ENCODE data around the gene NOC4L.

NOC4L gene

DNA sequence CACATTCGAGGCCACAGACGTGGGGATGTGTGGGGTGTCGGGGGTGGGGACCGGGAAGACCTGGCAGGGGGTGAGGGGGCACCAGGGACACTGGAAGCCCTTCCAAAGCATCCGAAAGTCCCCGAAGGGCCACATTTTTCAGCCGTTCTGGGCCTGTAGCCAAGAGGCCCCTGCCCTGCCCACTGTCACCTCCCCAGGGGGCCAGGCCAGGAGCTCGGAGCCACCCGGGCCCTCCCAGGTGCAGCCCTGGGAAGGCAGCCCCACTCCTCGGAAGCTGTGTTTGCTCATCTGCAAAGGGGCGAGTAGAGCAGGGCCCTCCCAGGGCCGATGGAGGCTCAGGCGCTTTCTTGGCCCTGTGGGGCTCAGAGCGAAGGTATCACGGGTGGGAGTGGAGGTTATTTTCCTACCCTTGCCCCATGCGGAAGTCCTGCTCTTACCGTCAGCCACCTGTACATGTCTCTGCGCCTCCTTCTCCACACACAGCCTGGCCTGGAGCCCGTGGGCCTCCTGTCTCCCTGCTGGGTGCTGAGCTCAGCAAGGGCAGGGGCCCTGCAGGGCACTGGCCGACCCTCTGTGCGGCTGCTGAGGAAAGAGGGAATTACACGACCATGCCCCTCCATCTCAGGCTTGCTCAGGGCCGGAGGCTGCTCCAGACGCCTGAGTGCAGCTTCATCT, 27.2 kb downstream of the NOC4L start:
- no peak for DNase-seq

DNA sequence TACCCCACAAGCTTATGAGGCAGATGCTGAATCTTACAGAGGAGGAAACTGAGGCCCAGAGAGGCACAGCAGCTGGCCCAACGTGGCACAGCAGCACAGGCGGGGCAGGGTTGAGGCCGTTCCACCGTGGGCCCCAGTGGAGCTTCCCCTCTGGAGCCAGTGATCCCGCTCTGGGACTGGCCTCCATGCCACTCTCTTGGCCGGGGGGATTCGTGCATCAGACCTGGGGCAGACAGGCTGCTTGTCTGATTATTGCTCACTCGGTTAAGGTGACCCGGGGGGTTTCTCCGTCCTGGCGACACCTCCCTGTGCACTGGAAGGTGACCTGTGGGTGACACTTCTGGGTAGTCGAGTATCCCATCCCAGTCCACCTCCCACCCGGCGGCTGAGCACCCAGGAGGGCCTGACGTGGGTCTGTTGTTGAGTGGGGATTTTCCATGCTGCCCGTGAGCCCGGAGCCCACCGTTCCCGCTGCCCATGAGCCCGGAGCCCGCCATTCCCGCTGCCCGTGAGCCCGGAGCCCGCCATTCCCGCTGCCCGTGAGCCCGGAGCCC, 27.8 kb downstream of the NOC4L start:
- no peak for DNase-seq

DNA sequence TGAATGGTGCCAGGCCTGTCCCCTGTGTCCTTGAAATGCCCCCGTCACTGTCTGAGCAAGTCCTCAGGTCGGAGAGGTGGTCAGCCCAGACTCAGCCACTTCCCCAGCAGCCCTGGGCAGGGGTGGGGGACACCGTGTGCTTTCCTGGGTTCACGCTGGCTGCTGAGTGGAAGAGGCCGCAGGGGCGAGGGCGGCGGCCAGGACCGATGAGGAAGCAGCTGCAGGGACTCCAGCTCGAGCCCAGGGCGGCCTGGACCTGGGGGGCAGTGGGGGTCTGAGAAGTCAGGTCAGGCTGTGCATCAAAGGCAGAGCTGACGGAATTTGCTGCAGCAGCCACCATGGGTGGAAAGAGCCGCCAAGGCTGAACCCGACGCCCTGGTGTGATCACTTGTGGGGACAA, 28.4 kb downstream of the NOC4L start:
- DNase-seq, result no peak

DNA sequence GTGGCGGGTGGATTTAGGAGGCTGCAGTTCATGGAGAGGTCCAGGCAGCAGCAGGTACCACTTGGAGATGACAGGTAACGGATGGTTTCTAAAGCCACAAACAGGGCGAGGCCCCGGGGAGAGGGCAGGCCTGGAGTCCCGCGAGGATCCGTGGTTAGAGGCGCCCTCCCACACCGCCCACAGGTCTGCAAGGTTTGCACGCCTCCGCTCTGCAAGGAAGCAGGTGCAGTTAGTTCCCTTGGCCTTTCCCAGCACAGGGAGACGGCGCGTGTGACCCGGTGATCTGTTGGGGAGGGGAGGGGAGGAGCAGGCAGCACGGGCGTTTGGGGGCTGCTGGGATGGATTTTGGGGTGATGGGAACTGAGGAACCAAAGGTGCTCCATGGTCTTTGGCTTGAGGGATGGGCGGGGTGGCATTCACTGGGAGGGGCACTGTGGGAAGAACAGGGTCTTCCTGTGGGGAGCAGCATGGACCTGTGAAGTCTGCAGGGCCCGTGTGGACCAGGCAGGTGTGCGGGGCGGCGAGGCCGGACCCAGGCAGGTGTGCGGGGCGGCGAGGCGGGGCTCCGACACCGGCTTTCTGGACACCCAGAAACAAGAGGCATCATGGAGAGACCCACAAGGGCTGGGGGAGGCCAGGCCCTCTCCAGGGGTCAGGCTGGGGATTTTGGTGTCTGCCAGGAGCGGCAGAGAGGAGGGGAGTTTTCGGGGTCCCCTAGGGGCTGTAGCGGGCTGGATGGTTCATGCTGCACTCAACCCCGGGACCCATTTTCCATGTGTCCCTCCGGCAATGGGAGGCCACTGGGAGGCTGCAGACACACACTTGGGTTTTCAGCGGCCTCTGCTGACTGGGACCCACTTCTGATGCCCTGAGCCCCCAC, 29.1 kb downstream of the NOC4L start:
- no peak for DNase-seq

DNA sequence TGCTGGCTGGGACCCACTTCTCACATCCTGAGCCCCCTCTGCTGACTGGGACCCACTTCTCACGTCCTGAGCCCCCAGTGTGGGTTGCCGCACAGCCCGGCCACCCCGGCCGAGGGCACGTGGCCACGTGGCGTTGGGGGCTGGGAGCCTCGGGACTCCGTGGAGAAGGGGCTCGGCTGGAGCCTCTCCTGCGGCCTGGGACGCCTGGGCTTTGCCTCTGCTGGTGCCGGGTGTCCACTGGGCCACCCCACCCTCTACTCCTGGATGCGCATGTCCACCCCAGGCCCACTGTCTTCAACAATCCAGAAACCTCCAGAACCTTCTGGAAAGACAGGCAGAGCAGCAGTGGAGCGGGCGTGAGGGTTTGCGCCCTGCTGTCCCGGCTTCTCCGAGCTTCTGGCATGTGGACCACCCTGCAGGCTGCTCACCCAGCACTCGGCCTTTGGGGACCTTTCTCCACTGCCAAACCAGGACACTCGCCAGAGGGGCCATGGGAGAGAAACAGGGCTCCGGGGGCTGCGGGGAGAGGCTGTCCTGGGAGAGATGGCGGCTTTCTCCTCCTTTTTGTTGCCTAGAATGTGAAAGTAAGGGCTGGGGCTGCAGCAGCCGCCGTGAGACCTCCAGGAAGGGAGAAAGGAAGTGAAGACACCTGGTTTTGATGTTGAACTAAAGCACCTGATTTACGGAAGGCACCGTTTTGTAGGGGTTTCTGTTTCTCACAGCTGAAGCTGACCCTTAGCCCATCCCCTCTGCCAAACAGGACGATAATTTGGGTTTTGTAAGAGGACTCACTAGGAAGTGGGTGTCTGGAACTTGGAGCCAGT, 30.0 kb downstream of the NOC4L start:
- no peak for DNase-seq

DNA sequence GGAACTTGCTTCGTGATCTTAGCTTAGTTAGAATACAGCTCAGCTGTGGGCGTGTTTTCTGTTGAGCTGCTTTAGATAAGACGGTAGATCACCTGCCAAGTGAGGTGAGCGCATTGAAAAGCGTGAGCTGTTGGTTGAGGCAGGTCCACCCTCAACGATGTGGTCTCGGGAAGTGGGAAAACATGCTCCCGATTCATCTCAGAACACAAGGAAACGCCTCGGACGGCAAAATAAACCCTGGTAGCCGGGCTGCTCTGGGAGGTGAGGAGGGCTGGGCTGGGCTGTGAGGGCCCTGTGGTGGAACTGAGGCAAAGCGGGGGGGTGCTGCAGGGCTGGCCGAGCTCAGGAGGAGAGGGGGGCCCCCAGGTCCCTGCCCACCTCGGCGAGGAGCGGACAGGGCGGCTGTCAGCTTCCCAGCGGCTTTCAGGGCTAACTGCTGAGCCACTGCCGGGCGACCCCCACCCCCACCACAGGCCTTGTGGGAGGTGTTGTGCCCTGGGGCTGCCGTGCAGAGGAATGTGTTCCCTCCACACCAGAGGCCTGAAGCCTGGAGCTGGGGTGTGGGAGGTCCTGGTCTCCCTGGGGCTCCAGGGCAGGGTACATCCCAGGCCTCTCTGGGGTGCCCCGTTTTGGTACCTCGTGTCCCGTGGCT, 30.7 kb downstream of the NOC4L start:
- DNase-seq, result no peak

DNA sequence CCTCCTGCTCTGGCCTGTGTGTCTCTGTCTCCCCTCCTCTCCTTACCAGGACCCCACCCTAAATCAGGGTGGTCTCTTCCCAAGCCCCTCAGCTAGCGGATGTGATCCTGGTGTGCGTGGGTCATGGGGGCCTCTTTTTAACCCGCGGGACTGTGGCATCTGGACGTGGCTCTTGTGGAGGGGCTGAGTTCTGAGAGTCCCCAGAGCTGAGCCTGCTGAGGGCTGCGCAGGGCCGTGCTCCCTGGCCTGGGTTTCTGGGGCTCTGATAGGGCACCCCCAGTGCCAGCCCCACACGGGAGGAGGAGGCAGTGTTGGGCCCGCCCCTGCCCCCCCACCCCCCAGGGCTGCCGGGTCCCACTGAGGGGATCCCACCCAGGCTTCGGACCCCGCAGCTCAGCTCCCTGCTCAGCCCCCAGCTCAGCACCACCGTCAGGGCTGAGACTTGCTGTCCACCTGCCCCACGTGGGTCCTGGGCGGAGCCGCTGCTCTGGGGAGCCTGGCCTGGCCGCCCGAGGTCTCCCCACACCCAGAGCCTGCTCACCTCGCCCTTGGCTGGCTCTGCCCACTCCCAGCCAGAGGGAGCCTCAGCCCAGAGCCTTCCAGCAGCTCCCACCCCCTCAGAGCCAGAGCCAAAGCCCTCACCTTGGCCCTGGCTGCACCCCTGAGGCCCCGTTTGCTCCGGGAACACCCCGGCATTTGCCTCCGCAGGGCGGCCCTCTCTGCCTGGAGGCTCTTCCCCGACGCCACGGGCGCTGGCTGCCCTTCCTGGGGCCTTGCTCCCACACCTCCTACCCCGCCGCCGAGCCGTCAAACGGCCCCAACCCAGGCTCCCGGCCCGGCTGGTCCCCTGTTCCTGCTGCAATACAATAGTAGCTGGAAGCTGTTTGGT, 31.5 kb downstream of the NOC4L start:
- no peak for DNase-seq

DNA sequence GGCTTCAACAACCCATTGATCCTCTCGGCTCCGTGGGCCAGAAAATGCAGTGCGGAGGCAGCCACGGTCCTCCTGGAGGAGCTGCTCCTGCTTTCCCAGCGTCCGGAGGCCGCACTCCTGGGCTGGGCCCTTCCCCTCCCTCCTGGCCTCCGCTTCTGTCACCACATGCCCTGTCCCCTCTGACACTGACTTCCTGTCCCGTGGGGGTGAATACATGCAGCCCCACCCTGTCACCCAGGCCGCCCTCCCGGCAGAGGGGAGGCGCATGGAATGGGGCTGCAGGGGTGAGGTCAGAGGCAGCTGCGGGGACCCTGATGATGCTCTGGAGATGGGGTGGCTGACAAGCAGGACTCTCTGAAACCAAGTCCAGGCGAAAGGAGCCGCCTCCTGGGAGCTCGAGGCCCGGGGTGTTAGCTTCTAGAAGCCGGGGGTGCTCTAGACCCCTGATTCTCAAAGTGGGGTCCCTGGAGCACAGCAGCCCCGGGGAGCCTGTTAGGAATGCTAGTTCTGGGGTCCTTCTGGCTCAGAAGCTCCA, 32.2 kb downstream of the NOC4L start:
- DNase-seq, result no peak

DNA sequence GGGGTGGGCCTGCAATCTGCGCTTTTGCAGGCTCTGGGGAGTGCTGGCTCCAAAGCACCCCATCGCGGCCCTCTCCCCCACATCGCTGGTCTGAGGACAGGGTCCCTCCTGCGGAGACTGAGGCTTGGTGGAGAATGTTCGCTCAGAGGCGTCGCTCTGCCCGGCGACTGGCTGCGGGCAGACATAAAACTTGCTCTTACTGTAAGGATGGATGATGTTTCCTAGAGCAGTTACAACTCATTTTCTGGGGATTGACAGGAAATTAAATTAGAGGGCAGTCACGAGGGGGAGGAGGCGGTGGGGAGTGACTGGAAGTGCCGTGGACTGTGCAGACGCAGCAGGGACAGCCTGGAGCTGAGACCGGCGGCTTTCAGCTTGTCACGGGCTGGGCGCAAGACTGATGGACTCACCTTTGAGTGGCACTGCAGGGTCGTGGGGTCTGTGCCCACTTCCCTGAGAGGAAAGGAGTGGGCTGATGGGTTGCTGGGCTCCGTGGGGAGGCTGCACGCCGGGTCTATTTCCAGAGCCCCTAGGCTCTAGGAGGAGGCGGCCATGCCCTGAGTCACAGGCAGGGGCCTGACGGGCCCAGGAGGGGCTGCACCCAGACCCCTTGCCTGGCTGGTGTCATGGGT, 32.8 kb downstream of the NOC4L start:
- no peak for DNase-seq

DNA sequence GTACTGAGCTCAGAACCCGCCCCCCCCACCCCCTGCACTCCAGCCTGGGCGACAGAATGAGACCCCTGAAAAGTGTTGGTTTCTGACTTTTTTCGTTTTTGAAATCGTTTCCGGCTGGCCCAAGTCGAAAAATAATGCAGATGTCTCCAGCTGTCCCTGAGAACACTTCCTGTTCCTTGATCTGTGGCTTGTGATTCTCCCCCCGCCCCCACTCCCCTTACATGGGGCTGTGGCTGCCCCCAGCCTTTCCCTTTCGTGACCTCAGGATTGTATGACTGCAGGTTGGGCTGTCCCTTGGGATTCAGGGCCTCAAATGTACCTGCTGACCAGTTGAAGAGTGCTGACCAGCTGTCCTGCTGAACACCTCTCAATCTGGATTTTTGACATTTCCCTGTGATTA, 34.1 kb downstream of the NOC4L start:
- no peak for DNase-seq

DNA sequence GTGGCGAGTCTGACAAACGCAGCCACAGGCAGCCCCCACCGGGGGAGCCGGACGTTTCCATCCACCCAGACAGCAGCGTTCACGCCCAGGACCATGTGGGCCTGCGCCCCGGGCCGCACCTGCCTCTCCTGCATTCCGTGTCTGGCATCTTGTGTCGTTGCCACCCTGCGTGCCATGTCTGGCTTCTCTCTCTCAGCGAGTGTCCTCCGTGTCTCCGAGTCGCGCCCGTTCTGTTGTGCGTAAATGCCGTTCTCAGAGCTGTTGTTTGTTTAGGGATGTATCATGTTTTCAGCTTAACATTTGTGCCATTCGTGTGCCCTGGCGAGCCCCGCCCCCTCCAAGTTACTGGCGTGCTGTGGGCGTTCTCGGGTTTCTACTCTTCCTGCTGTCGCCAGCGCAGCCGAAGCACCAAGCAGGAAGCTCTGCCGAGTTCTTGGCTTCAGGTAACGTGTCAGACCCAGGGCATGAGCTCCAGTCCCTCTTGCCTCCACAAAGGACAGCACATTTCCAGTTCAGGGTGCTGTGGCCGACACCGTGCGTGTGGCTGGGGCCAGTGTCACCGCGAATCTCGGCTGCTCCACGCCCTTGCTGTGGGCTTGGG, 34.6 kb downstream of the NOC4L start:
- DNase-seq, result peak; percentile 69

DNA sequence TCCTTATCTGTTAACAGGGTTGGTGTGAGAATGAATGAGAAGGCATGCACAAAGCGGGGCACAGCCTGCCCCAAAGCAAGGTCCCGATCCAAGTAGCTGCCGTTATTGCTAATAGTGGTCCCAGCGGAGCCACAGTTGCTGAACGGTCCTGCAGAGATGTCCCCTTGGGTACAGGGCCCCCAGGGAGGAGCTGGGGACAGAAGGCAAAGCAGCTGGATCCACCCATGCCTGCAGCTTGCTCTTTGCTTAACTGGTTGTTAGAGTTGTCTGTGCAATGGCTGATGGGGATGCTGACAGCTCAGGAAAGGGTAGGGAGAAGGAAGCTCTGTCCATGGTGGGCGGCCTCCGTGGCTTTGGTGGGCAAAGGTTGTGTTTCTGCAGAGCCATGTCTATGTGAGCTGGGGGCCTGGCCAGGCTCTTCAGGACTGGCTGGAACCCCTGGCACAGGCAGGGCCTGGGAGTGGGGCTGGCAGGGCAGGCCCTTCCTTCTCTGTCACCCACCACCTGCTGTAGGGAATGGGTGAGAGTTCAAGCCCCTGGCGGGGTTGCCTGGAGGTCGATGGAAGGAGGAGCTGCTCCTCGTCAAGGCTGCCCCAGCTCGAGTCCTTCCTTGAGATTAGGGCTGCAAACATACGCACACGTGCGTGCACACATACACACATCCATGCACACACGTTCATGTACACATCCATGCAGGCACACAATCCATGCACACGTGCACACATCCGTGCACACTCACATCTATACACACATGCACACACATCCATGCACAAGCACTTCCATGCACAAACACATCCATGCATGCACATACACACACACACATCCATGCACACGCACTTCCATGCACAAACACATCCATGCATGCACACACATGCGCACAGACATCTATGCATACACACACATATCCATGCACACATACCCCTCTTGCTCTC, 35.4 kb downstream of the NOC4L start:
- DNase-seq, result no peak

DNA sequence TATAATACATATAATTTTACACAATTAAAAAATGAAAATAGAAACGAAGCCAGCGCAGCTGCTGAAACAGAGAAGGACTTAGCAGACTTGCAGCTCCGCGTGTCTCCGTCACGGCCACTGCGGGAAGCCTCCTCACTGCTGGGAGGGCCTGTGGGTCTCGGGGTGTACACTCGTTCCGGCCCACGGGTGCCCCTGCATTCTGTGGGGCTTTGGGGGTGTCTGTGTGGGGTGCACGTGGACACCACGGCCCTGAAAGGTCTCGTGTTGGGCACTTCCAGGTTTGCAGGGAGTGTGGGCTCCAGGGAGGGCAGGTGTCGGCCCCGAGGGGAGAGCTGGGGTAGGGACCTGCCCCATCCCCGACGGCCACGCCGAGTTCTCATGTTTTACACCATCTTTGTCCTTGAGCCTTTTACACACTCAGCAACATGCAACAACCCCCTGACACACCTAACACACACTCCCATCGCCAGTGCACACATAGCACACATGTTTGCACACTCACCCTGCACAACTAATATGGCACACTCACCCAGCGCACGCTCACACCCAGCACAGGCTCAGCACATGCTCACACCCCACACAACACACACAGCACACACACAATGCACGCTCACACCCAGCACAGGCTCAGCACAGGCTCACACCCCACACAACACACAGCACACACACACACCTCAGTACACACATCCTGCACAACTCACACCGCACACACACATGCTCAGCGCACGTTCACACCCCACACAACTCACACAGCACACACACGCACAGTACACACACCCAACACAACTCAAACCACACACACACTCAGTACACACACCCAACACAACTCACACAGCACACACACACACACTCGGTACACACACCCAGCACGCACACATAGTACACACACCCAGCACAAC, 36.6 kb downstream of the NOC4L start:
- no peak for DNase-seq

DNA sequence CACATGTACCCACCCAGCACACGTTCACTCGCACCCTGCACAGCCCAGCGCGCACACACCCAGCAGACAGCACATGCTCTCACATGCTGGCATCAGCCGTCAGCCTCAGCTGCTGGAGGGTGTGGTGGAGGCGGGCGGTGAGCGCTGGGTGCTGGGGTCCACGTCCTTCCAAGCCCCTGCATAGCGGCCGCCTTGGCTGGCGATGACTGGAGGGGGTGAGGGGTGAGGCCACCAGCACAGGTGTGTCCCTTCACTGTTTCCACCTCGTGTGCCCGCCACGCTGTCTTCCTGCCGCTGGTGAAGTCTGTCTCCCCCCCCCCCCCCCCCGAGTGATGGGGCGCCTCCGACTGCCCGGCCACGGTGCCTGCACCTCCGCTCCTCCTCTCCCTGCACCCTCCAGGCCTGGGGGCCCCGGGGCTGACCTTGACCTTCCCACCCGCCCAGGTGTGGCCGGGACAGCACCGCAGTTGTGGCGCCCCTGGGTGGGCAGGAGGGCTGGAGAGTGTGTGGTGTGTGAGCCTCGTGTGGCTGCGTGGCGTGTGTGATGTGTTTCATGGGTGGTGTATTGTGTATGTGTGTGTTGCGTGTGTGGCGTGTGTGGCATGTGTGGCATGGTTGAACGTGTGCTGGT, 37.4 kb downstream of the NOC4L start:
- no peak for DNase-seq

DNA sequence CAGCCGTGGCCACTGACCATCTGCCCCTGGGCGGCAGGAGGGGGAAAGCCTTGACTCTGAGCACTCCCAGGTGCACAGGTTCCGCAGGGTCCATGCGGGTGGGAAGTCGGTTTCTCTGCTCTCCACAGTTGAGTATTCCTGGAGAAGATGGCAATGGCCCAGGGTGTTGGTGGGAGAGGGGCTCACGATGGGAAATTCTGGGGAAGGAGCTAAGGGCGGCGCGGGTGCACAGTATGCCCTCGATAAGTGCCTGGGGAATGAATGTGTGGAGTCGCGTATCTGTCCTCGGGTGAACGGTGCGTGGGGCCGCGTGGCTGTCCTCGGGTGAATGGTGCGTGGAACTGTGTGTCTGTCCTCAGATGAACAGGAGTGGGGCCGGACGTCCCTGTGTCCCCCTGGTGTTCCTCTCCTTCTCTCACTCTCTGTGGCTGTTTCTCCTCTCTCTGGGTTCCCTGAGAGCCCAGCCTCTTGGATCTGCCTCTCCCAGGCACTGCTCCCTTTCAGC, 38.0 kb downstream of the NOC4L start:
- DNase-seq, result no peak

DNA sequence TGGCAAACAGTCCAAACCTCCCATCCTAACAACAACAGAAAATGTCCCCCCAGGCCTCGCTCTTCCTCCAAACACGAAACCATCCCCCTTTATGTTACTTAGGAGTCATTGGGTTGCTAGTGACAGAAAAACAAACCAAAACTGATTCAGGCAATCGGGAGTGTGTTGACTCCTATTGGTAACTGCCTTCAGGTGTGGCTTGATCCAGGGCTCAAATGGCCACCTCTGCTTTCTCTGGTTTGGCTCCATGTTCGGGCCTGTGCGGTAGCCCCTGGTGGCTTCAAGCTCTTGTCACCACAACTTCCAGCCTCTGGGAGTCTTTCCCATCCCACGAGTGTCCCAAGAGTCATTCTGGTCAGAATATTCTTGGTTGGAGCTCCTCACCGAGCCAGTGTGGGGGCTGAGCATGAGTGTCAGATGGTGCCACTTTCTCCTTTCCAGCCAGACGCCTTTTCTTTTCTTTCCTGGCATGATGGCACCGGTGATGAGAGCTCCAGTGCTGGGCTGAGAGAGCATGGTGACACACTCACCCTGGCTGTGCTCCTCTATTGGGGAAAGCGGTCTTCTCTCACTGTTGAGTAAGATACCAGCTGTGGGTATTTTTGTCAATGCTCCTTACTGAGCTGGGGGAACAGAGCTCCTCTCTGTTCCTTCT, 38.6 kb downstream of the NOC4L start:
- no peak for DNase-seq

DNA sequence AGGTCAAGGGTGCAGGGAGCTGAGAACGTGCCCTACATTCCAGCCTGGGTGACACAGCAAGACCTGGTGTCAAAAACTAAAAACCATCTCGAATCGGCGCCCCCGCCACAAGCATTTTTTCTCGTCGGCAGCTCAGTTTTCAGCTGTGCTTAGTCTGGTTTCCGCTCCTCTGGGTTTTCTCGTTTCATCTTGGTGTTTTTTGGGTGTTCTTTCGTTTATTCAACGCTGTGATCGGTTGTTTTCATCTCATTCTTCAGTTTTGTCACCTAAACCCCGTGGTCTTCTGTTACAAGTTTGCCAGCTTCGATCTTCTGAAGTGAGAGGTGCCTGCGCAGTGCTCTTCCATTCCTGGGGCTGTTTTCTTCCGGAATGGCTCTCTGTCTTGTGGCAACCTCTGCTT, 41.4 kb downstream of the NOC4L start:
- DNase-seq, result no peak
